ENCODE data around the gene MCCD1.

DNA sequence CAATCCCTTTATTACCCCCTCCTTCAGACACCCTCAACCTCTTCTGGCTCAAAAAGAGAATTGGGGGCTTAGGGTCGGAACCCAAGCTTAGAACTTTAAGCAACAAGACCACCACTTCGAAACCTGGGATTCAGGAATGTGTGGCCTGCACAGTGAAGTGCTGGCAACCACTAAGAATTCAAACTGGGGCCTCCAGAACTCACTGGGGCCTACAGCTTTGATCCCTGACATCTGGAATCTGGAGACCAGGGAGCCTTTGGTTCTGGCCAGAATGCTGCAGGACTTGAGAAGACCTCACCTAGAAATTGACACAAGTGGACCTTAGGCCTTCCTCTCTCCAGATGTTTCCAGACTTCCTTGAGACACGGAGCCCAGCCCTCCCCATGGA is 48.8 kb downstream of the MCCD1 start:
- TF ChIP-seq, protein P1, sequence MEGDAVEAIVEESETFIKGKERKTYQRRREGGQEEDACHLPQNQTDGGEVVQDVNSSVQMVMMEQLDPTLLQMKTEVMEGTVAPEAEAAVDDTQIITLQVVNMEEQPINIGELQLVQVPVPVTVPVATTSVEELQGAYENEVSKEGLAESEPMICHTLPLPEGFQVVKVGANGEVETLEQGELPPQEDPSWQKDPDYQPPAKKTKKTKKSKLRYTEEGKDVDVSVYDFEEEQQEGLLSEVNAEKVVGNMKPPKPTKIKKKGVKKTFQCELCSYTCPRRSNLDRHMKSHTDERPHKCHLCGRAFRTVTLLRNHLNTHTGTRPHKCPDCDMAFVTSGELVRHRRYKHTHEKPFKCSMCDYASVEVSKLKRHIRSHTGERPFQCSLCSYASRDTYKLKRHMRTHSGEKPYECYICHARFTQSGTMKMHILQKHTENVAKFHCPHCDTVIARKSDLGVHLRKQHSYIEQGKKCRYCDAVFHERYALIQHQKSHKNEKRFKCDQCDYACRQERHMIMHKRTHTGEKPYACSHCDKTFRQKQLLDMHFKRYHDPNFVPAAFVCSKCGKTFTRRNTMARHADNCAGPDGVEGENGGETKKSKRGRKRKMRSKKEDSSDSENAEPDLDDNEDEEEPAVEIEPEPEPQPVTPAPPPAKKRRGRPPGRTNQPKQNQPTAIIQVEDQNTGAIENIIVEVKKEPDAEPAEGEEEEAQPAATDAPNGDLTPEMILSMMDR (IDR thresholded peaks at IDR 0.05) = no peak
- TF ChIP-seq POLR2AphosphoS5 (IDR thresholded peaks at IDR 0.05; ENCODE audit: low read depth, low read length) = no peak
- TF ChIP-seq, protein P2, sequence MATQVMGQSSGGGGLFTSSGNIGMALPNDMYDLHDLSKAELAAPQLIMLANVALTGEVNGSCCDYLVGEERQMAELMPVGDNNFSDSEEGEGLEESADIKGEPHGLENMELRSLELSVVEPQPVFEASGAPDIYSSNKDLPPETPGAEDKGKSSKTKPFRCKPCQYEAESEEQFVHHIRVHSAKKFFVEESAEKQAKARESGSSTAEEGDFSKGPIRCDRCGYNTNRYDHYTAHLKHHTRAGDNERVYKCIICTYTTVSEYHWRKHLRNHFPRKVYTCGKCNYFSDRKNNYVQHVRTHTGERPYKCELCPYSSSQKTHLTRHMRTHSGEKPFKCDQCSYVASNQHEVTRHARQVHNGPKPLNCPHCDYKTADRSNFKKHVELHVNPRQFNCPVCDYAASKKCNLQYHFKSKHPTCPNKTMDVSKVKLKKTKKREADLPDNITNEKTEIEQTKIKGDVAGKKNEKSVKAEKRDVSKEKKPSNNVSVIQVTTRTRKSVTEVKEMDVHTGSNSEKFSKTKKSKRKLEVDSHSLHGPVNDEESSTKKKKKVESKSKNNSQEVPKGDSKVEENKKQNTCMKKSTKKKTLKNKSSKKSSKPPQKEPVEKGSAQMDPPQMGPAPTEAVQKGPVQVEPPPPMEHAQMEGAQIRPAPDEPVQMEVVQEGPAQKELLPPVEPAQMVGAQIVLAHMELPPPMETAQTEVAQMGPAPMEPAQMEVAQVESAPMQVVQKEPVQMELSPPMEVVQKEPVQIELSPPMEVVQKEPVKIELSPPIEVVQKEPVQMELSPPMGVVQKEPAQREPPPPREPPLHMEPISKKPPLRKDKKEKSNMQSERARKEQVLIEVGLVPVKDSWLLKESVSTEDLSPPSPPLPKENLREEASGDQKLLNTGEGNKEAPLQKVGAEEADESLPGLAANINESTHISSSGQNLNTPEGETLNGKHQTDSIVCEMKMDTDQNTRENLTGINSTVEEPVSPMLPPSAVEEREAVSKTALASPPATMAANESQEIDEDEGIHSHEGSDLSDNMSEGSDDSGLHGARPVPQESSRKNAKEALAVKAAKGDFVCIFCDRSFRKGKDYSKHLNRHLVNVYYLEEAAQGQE (IDR thresholded peaks at IDR 0.05; ENCODE audit: insufficient read depth in 1 of 2, low read depth in 2 of 2, low read length in 1 of 2) = no peak
- TF ChIP-seq SIN3A (IDR thresholded peaks at IDR 0.05; ENCODE audit: borderline replicate concordance, insufficient read depth, low read depth, low read length) = no peak
- no peak for TF ChIP-seq TCF7L2 (IDR thresholded peaks at IDR 0.05; ENCODE audit: low read depth, low read length)

All from Panc1 (cell line).